ENCODE results near the gene SLC22A1. TPM values are rescaled to one million over a fixed set of nuclear protein-coding genes. Genes with fewer than 3 reads are reported as not detected.

The SLC22A1 gene
- total RNA-seq, 1 donor from 2014 or later: 3.2 TPM

DNA sequence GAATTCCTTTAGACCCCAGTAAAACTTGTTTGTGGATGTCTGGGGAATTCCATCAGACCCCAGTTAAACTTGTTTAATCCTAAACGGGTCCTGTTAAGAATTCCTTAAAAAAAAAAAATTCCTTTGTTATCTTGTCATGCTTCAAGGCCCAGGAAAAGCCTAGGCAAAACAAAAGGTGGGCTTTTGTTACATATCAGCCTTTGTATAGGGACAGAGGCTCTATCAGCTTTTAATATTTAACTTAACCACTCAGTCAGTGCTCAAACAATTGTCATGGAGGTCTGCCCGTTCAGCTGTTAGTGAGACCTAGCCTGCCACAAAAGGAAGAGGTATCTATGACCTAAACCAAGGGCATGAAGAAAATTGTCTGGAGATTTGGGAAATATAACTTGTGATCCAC, 53.1 kb downstream of the SLC22A1 start:
- Histone ChIP-seq H3K27ac (ENCODE audit: low read depth, low read length) (no peak overlapping the region), H4K20me1 (ENCODE audit: insufficient read depth, low read length) (no peaks in the 10 kb centered on the region), H3K4me3 (ENCODE audit: insufficient read depth, low read depth, low read length) (no peak overlapping the region), H3K36me3 (ENCODE audit: insufficient read depth, low read length) (no peaks in the 10 kb centered on the region), H3K4me1 (ENCODE audit: insufficient read depth, low read length) (no peaks in the 10 kb centered on the region), H3K9me3 (ENCODE audit: insufficient read depth, low read depth, low read length) (no peaks in the 10 kb centered on the region), H3K27me3 (ENCODE audit: insufficient read depth, low read length) (no peaks in the 10 kb centered on the region), H2AFZ (ENCODE audit: low read depth, low read length) (no peak overlapping the region), H3K79me2 (ENCODE audit: insufficient read depth, low read length) (no peaks in the 10 kb centered on the region), H3K4me2 (ENCODE audit: low read length) (no peak overlapping the region), H3K9ac (ENCODE audit: low read length) (no peak overlapping the region)
- H3K4me3 Mint-ChIP-seq (ENCODE audit: unreplicated experiment): no peak overlapping the region
- no peaks in the 10 kb centered on the region for H3K36me3 Mint-ChIP-seq (ENCODE audit: low read depth, unreplicated experiment)
- DNase-seq (ENCODE audit: low read depth) (no peak), FAIRE-seq (no peak)
- TF ChIP-seq CTCF (IDR thresholded peaks at IDR 0.05; ENCODE audit: insufficient read depth, low read depth, low read length) (no peak), EZH2 (IDR thresholded peaks at IDR 0.05; ENCODE audit: insufficient read depth, low read length) (no peak)
- no peaks in the 10 kb centered on the region for H3K4me1 Mint-ChIP-seq (ENCODE audit: low read depth, unreplicated experiment)
- no peak overlapping the region for H3K27ac Mint-ChIP-seq (ENCODE audit: unreplicated experiment)
- no peaks in the 10 kb centered on the region for H3K27me3 Mint-ChIP-seq (ENCODE audit: low read depth, unreplicated experiment)
- no peaks in the 10 kb centered on the region for H3K9me3 Mint-ChIP-seq (ENCODE audit: unreplicated experiment)

DNA sequence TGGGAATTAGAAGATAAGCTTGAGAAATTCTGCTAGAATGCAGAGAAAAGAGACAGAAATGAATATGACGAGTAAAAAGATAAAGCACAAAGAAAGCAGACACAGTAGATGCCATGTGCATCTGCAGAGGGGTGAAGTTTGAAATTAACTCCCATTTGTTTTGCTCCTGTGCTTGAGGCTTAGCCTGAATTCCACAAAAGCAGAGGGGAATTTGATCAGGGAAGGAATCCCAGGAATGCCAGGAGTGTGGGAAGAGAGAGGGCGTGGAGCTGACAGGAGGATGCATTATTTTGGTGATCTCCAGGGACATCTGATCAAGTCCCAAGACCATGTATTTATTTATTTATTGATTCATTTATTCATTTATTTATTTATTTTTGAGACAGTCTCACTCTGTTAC, 55.6 kb downstream of the SLC22A1 start:
- H3K27ac Mint-ChIP-seq (ENCODE audit: unreplicated experiment): no peak overlapping the region
- DNase-seq (ENCODE audit: low read depth) (no peak), FAIRE-seq (no peak)
- no peak overlapping the region for H2AFZ ChIP-seq (ENCODE audit: low read depth, low read length)
- H3K4me1 Mint-ChIP-seq (ENCODE audit: low read depth, unreplicated experiment): no peaks in the 10 kb centered on the region
- H3K4me2 ChIP-seq (ENCODE audit: low read length): no peak overlapping the region
- H3K27ac ChIP-seq (ENCODE audit: low read depth, low read length): no peak overlapping the region
- H3K4me3 ChIP-seq (ENCODE audit: insufficient read depth, low read depth, low read length): no peak overlapping the region
- H3K4me3 Mint-ChIP-seq (ENCODE audit: unreplicated experiment): no peak overlapping the region
- H3K9me3 Mint-ChIP-seq (ENCODE audit: unreplicated experiment): no peaks in the 10 kb centered on the region
- H3K79me2 ChIP-seq (ENCODE audit: insufficient read depth, low read length): no peaks in the 10 kb centered on the region
- no peaks in the 10 kb centered on the region for H3K36me3 ChIP-seq (ENCODE audit: insufficient read depth, low read length)
- H4K20me1 ChIP-seq (ENCODE audit: insufficient read depth, low read length): no peaks in the 10 kb centered on the region
- no peaks in the 10 kb centered on the region for H3K27me3 Mint-ChIP-seq (ENCODE audit: low read depth, unreplicated experiment)
- H3K9ac ChIP-seq (ENCODE audit: low read length): no peak overlapping the region
- TF ChIP-seq EZH2 (IDR thresholded peaks at IDR 0.05; ENCODE audit: insufficient read depth, low read length) (no peak), CTCF (IDR thresholded peaks at IDR 0.05; ENCODE audit: insufficient read depth, low read depth, low read length) (no peak)
- H3K27me3 ChIP-seq (ENCODE audit: insufficient read depth, low read length): no peaks in the 10 kb centered on the region
- no peaks in the 10 kb centered on the region for H3K4me1 ChIP-seq (ENCODE audit: insufficient read depth, low read length)
- no peaks in the 10 kb centered on the region for H3K36me3 Mint-ChIP-seq (ENCODE audit: low read depth, unreplicated experiment)
- H3K9me3 ChIP-seq (ENCODE audit: insufficient read depth, low read depth, low read length): no peaks in the 10 kb centered on the region

DNA sequence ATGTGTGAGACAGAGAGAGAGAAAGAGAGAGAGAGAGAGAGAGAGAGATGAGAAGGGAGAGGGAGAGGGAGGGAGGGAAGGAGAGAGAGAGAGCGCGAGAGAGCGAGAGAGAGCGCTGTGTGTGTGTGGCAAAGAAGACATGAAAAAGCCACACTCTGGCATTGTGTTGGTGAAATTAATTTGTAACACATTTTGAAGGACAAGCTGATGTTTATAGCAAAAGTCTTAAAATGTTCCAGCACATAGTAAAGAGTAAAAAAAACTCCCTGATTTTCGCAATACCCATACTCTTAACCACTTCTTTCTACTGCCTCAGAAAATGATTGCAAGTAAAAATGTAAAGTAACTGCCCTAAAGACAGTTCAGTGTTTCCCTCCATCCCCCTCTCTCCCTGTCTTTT, 56.7 kb downstream of the SLC22A1 start:
- DNase-seq (ENCODE audit: low read depth) (no peak), FAIRE-seq (no peak)
- H3K27me3 ChIP-seq (ENCODE audit: insufficient read depth, low read length): no peaks in the 10 kb centered on the region
- H3K36me3 ChIP-seq (ENCODE audit: insufficient read depth, low read length): no peaks in the 10 kb centered on the region
- no peaks in the 10 kb centered on the region for H4K20me1 ChIP-seq (ENCODE audit: insufficient read depth, low read length)
- Mint-ChIP-seq H3K27ac (ENCODE audit: unreplicated experiment) (no peak overlapping the region), H3K4me3 (ENCODE audit: unreplicated experiment) (no peak overlapping the region), H3K27me3 (ENCODE audit: low read depth, unreplicated experiment) (no peaks in the 10 kb centered on the region), H3K4me1 (ENCODE audit: low read depth, unreplicated experiment) (no peaks in the 10 kb centered on the region), H3K36me3 (ENCODE audit: low read depth, unreplicated experiment) (no peaks in the 10 kb centered on the region), H3K9me3 (ENCODE audit: unreplicated experiment) (no peaks in the 10 kb centered on the region)
- no peak for TF ChIP-seq EZH2 (IDR thresholded peaks at IDR 0.05; ENCODE audit: insufficient read depth, low read length)
- TF ChIP-seq CTCF (IDR thresholded peaks at IDR 0.05; ENCODE audit: insufficient read depth, low read depth, low read length): no peak
- no peak overlapping the region for H3K9ac ChIP-seq (ENCODE audit: low read length)
- H3K9me3 ChIP-seq (ENCODE audit: insufficient read depth, low read depth, low read length): no peaks in the 10 kb centered on the region
- no peaks in the 10 kb centered on the region for H3K79me2 ChIP-seq (ENCODE audit: insufficient read depth, low read length)
- H3K4me3 ChIP-seq (ENCODE audit: insufficient read depth, low read depth, low read length): no peak overlapping the region
- no peak overlapping the region for H3K27ac ChIP-seq (ENCODE audit: low read depth, low read length)
- no peak overlapping the region for H3K4me2 ChIP-seq (ENCODE audit: low read length)
- H2AFZ ChIP-seq (ENCODE audit: low read depth, low read length): no peak overlapping the region
- H3K4me1 ChIP-seq (ENCODE audit: insufficient read depth, low read length): no peaks in the 10 kb centered on the region

Data from astrocyte (in vitro differentiated cells and primary cell).